Measurements from ENCODE around the gene LYPD5. TPM values are rescaled to one million over a fixed set of nuclear protein-coding genes. Genes with fewer than 3 reads are reported as not detected.
"Not testable (repeated sequence)": the region's sequence is repeated elsewhere in the genome, so short reads cannot be mapped to it uniquely, and the experiment has no call there.

The LYPD5 gene
- total and polyA plus RNA-seq, 4 donors, result 2.3 to 8.5 (median 7.2) TPM

- H3K9me3 ChIP-seq (ENCODE audit: control insufficient read depth, insufficient read depth, low read length), result no peaks in the 10 kb centered on the region
- no peak overlapping the region for H3K4me3 ChIP-seq (ENCODE audit: low read depth, low read length)
- H3K27me3 ChIP-seq (ENCODE audit: control insufficient read depth, insufficient read depth, low read length), result no peaks in the 10 kb centered on the region
- no peak overlapping the region for H3K27ac ChIP-seq (ENCODE audit: low read depth, low read length)
- no peaks in the 10 kb centered on the region for H3K4me1 ChIP-seq (ENCODE audit: control insufficient read depth, insufficient read depth, low read length)
- no peak for DNase-seq (ENCODE audit: low read depth in 4 of 6, low spot score in 6 of 6)
- H3K36me3 ChIP-seq (ENCODE audit: control insufficient read depth, insufficient read depth, low read length), result no peaks in the 10 kb centered on the region
These were observed 5.4 kb upstream of the LYPD5 start for GRCh38 chr19:43807651-43808050.

- Histone ChIP-seq H3K27me3 (ENCODE audit: control insufficient read depth, insufficient read depth, low read length) (no peaks in the 10 kb centered on the region), H3K9me3 (ENCODE audit: control insufficient read depth, insufficient read depth, low read length) (no peaks in the 10 kb centered on the region), H3K27ac (ENCODE audit: low read depth, low read length) (no peak overlapping the region), H3K36me3 (ENCODE audit: control insufficient read depth, insufficient read depth, low read length) (no peaks in the 10 kb centered on the region), H3K4me3 (ENCODE audit: low read depth, low read length) (no peak overlapping the region), H3K4me1 (ENCODE audit: control insufficient read depth, insufficient read depth, low read length) (no peaks in the 10 kb centered on the region)
- DNase-seq (ENCODE audit: low read depth in 4 of 6, low spot score in 6 of 6), result no peak
- 80% methylated on average over 1 of the region's 5 CpGs for WGBS (ENCODE audit: insufficient coverage)
These were observed 4.6 kb upstream of the LYPD5 start for GRCh38 chr19:43806848-43807247.

- not testable (repeated sequence) for H3K4me3 ChIP-seq (ENCODE audit: low read depth, low read length); DNase-seq (ENCODE audit: low read depth in 4 of 6, low spot score in 6 of 6); H3K4me1 ChIP-seq (ENCODE audit: control insufficient read depth, insufficient read depth, low read length); H3K36me3 ChIP-seq (ENCODE audit: control insufficient read depth, insufficient read depth, low read length); H3K27me3 ChIP-seq (ENCODE audit: control insufficient read depth, insufficient read depth, low read length); H3K27ac ChIP-seq (ENCODE audit: low read depth, low read length); H3K9me3 ChIP-seq (ENCODE audit: control insufficient read depth, insufficient read depth, low read length)
- 81% methylated on average over 3 of the region's 7 CpGs for WGBS (ENCODE audit: insufficient coverage)
These were observed 4.2 kb upstream of the LYPD5 start for GRCh38 chr19:43806401-43806800.

GRCh38 chr19:43804432-43804831 lies 2.2 kb upstream of the LYPD5 start:
- Histone ChIP-seq H3K4me3 (ENCODE audit: low read depth, low read length) (no peak overlapping the region), H3K36me3 (ENCODE audit: control insufficient read depth, insufficient read depth, low read length) (no peaks in the 10 kb centered on the region), H3K27ac (ENCODE audit: low read depth, low read length) (no peak overlapping the region), H3K4me1 (ENCODE audit: control insufficient read depth, insufficient read depth, low read length) (no peaks in the 10 kb centered on the region), H3K27me3 (ENCODE audit: control insufficient read depth, insufficient read depth, low read length) (peaks cover under 1% of the 10 kb centered on the region), H3K9me3 (ENCODE audit: control insufficient read depth, insufficient read depth, low read length) (no peaks in the 10 kb centered on the region)
- no peak for DNase-seq (ENCODE audit: low read depth in 4 of 6, low spot score in 6 of 6)
- 17% methylated on average over 1 of the region's 2 CpGs for WGBS (ENCODE audit: insufficient coverage)

GRCh38 chr19:43799502-43800142 lies 2.6 kb downstream of the LYPD5 start:
- Histone ChIP-seq H3K36me3 (ENCODE audit: control insufficient read depth, insufficient read depth, low read length) (no peaks in the 10 kb centered on the region), H3K27me3 (ENCODE audit: control insufficient read depth, insufficient read depth, low read length) (peaks cover 20% of the 10 kb centered on the region), H3K4me3 (ENCODE audit: low read depth, low read length) (no peak overlapping the region), H3K4me1 (ENCODE audit: control insufficient read depth, insufficient read depth, low read length) (peaks cover 15% of the 10 kb centered on the region), H3K27ac (ENCODE audit: low read depth, low read length) (no peak overlapping the region), H3K9me3 (ENCODE audit: control insufficient read depth, insufficient read depth, low read length) (no peaks in the 10 kb centered on the region)
- DNase-seq (ENCODE audit: low read depth in 4 of 6, low spot score in 6 of 6), result no peak
- 55% methylated on average over 5 of the region's 6 CpGs for WGBS (ENCODE audit: insufficient coverage)

GRCh38 chr19:43798546-43799409 lies 3.5 kb downstream of the LYPD5 start:
- peak in 2 of 6 donors; percentile 25 to 38 for DNase-seq (ENCODE audit: low read depth in 4 of 6, low spot score in 6 of 6)
- Histone ChIP-seq H3K27ac (ENCODE audit: low read depth, low read length) (no peak overlapping the region), H3K4me3 (ENCODE audit: low read depth, low read length) (peak overlapping the region; percentile 26), H3K9me3 (ENCODE audit: control insufficient read depth, insufficient read depth, low read length) (no peaks in the 10 kb centered on the region), H3K36me3 (ENCODE audit: control insufficient read depth, insufficient read depth, low read length) (no peaks in the 10 kb centered on the region), H3K27me3 (ENCODE audit: control insufficient read depth, insufficient read depth, low read length) (peaks cover 20% of the 10 kb centered on the region), H3K4me1 (ENCODE audit: control insufficient read depth, insufficient read depth, low read length) (peaks cover 15% of the 10 kb centered on the region)
- 10% methylated on average over 68 of the region's 70 CpGs for WGBS (ENCODE audit: insufficient coverage)

- peaks cover 15% of the 10 kb centered on the region for H3K4me1 ChIP-seq (ENCODE audit: control insufficient read depth, insufficient read depth, low read length)
- H3K27me3 ChIP-seq (ENCODE audit: control insufficient read depth, insufficient read depth, low read length), result peaks cover 20% of the 10 kb centered on the region
- DNase-seq (ENCODE audit: low read depth in 4 of 6, low spot score in 6 of 6), result no peak
- no peak overlapping the region for H3K27ac ChIP-seq (ENCODE audit: low read depth, low read length)
- H3K4me3 ChIP-seq (ENCODE audit: low read depth, low read length), result peak overlapping the region; percentile 26
- H3K36me3 ChIP-seq (ENCODE audit: control insufficient read depth, insufficient read depth, low read length), result no peaks in the 10 kb centered on the region
- 35% methylated on average over 5 of the region's 5 CpGs for WGBS (ENCODE audit: insufficient coverage)
- H3K9me3 ChIP-seq (ENCODE audit: control insufficient read depth, insufficient read depth, low read length), result no peaks in the 10 kb centered on the region
These were observed 4.2 kb downstream of the LYPD5 start for GRCh38 chr19:43798026-43798545.

- peaks cover 15% of the 10 kb centered on the region for H3K4me1 ChIP-seq (ENCODE audit: control insufficient read depth, insufficient read depth, low read length)
- 85% methylated on average over 7 of the region's 7 CpGs for WGBS (ENCODE audit: insufficient coverage)
- H3K36me3 ChIP-seq (ENCODE audit: control insufficient read depth, insufficient read depth, low read length), result no peaks in the 10 kb centered on the region
- peaks cover 20% of the 10 kb centered on the region for H3K27me3 ChIP-seq (ENCODE audit: control insufficient read depth, insufficient read depth, low read length)
- no peak for DNase-seq (ENCODE audit: low read depth in 4 of 6, low spot score in 6 of 6)
- no peak overlapping the region for H3K4me3 ChIP-seq (ENCODE audit: low read depth, low read length)
- no peak overlapping the region for H3K27ac ChIP-seq (ENCODE audit: low read depth, low read length)
- no peaks in the 10 kb centered on the region for H3K9me3 ChIP-seq (ENCODE audit: control insufficient read depth, insufficient read depth, low read length)
These were observed 4.7 kb downstream of the LYPD5 start for GRCh38 chr19:43797556-43797955.

- H3K27ac ChIP-seq (ENCODE audit: low read depth, low read length), result no peak overlapping the region
- H3K4me1 ChIP-seq (ENCODE audit: control insufficient read depth, insufficient read depth, low read length), result peaks cover 15% of the 10 kb centered on the region
- no peaks in the 10 kb centered on the region for H3K9me3 ChIP-seq (ENCODE audit: control insufficient read depth, insufficient read depth, low read length)
- no peak overlapping the region for H3K4me3 ChIP-seq (ENCODE audit: low read depth, low read length)
- H3K36me3 ChIP-seq (ENCODE audit: control insufficient read depth, insufficient read depth, low read length), result no peaks in the 10 kb centered on the region
- 34% methylated on average over 5 of the region's 6 CpGs for WGBS (ENCODE audit: insufficient coverage)
- DNase-seq (ENCODE audit: low read depth in 4 of 6, low spot score in 6 of 6), result no peak
- peaks cover 20% of the 10 kb centered on the region for H3K27me3 ChIP-seq (ENCODE audit: control insufficient read depth, insufficient read depth, low read length)
These were observed 5.1 kb downstream of the LYPD5 start for GRCh38 chr19:43797118-43797517.

GRCh38 chr19:43790587-43790986 lies 11.7 kb downstream of the LYPD5 start:
- Histone ChIP-seq H3K27ac (ENCODE audit: low read depth, low read length) (no peak overlapping the region), H3K27me3 (ENCODE audit: control insufficient read depth, insufficient read depth, low read length) (no peaks in the 10 kb centered on the region), H3K36me3 (ENCODE audit: control insufficient read depth, insufficient read depth, low read length) (no peaks in the 10 kb centered on the region), H3K9me3 (ENCODE audit: control insufficient read depth, insufficient read depth, low read length) (no peaks in the 10 kb centered on the region), H3K4me3 (ENCODE audit: low read depth, low read length) (no peak overlapping the region), H3K4me1 (ENCODE audit: control insufficient read depth, insufficient read depth, low read length) (no peaks in the 10 kb centered on the region)
- no peak for DNase-seq (ENCODE audit: low read depth in 4 of 6, low spot score in 6 of 6)
- WGBS (ENCODE audit: insufficient coverage), result 52% methylated on average over 3 of the region's 3 CpGs
